H9 (cell line): Measurements from ENCODE around the gene OLIG2. TPM values are rescaled to one million over a fixed set of nuclear protein-coding genes. Genes with fewer than 3 reads are reported as not detected.

ENCODE experiments used
- DNase-seq: peaks from one replicate; pipeline ENCODE4 v3.0.0-alpha.2; 2017
- H2AFZ ChIP-seq: one replicate; pipeline ENCODE4 v1.6.1; 2013; ENCODE audit warnings: mild to moderate bottlenecking, low read length, control low read depth, moderate library complexity
- H2AK5ac ChIP-seq: 2 replicates; pipeline ENCODE4 v1.6.1; 2013; ENCODE audit warnings: low read length, control low read depth, mixed read lengths; ENCODE audit not compliant: insufficient read length
- H2BK120ac ChIP-seq: one replicate; pipeline ENCODE4 v1.6.1; 2013; ENCODE audit warnings: low read depth, mild to moderate bottlenecking, low read length, control low read depth, inconsistent platforms; ENCODE audit not compliant: poor library complexity, severe bottlenecking
- H2BK12ac ChIP-seq: 2 replicates; pipeline ENCODE4 v1.6.1; 2013; ENCODE audit warnings: low read length, control low read depth, mixed read lengths, low read depth; ENCODE audit not compliant: insufficient read length
- H2BK15ac ChIP-seq: 2 replicates; pipeline ENCODE4 v1.6.1; 2013; ENCODE audit warnings: low read depth, low read length, control low read depth
- H2BK20ac ChIP-seq: one replicate; pipeline ENCODE4 v1.6.1; 2013; ENCODE audit warnings: low read depth, mild to moderate bottlenecking, low read length, control low read depth, inconsistent platforms; ENCODE audit not compliant: poor library complexity, severe bottlenecking
- H2BK5ac ChIP-seq: 2 replicates; pipeline ENCODE4 v1.6.1; 2013; ENCODE audit warnings: low read length, control low read depth, mixed read lengths; ENCODE audit not compliant: insufficient read length
- H3K14ac ChIP-seq: 2 replicates; pipeline ENCODE4 v1.6.1; 2013; ENCODE audit warnings: low read length, control low read depth; ENCODE audit not compliant: insufficient read depth
- H3K18ac ChIP-seq: 2 replicates; pipeline ENCODE4 v1.6.1; 2013; ENCODE audit warnings: low read depth, mild to moderate bottlenecking, mixed read lengths, low read length, control low read depth; ENCODE audit not compliant: insufficient read length
- H3K23ac ChIP-seq: 2 replicates; pipeline ENCODE4 v1.6.1; 2013; ENCODE audit warnings: low read length, control low read depth, mixed read lengths, low read depth; ENCODE audit not compliant: insufficient read length
- H3K23me2 ChIP-seq: 2 replicates; pipeline ENCODE4 v1.6.1; 2013; ENCODE audit warnings: low read depth, mild to moderate bottlenecking, mixed read lengths, low read length, control low read depth; ENCODE audit not compliant: insufficient read length, poor library complexity, severe bottlenecking
- H3K27ac ChIP-seq: 2 replicates; pipeline ENCODE4 v1.5.1; 2013; ENCODE audit warnings: low read length, control low read depth, mixed read lengths, low read depth; ENCODE audit not compliant: insufficient read length
- H3K27me3 ChIP-seq: 2 replicates; pipeline ENCODE4 v1.6.1; 2013; ENCODE audit warnings: low read length, control low read depth, inconsistent platforms; ENCODE audit not compliant: insufficient read depth
- H3K4ac ChIP-seq: 2 replicates; pipeline ENCODE4 v1.6.1; 2013; ENCODE audit warnings: low read depth, mild to moderate bottlenecking, control low read depth, inconsistent platforms, low read length, moderate library complexity
- H3K4me1 ChIP-seq: 2 replicates; pipeline ENCODE4 v1.6.1; 2013; ENCODE audit warnings: low read length, control low read depth, inconsistent platforms; ENCODE audit not compliant: insufficient read depth
- H3K4me2 ChIP-seq: 2 replicates; pipeline ENCODE4 v1.6.1; 2013; ENCODE audit warnings: low read length, control low read depth, mixed read lengths; ENCODE audit not compliant: insufficient read length, insufficient read depth
- H3K56ac ChIP-seq: 2 replicates; pipeline ENCODE4 v1.6.1; 2013; ENCODE audit warnings: low read depth, mild to moderate bottlenecking, mixed read lengths, low read length, control low read depth; ENCODE audit not compliant: insufficient read length
- H3K79me1 ChIP-seq: 2 replicates; pipeline ENCODE4 v1.6.1; 2013; ENCODE audit warnings: low read depth, mild to moderate bottlenecking, moderate library complexity, low read length, control low read depth, inconsistent platforms; ENCODE audit not compliant: insufficient read depth, poor library complexity, severe bottlenecking
- H3K79me2 ChIP-seq: 2 replicates; pipeline ENCODE4 v1.6.1; 2013; ENCODE audit warnings: low read length, control low read depth, inconsistent platforms; ENCODE audit not compliant: insufficient read depth
- H3K9ac ChIP-seq: 2 replicates; pipeline ENCODE4 v1.6.1; 2013; ENCODE audit warnings: low read length, control low read depth, mixed read lengths; ENCODE audit not compliant: insufficient read length; ENCODE audit errors: extremely low read depth
- H3K9me3 ChIP-seq: one replicate; pipeline ENCODE4 v1.6.1; 2013; ENCODE audit warnings: low read depth, low read length, inconsistent platforms; ENCODE audit not compliant: control insufficient read depth
- H3T11ph ChIP-seq: one replicate; pipeline ENCODE4 v1.6.1; 2013; ENCODE audit warnings: mild to moderate bottlenecking, low read length, control low read depth, inconsistent platforms
- H4K20me1 ChIP-seq: one replicate; pipeline ENCODE4 v1.6.1; 2013; ENCODE audit not compliant: control insufficient read depth, insufficient read length, insufficient read depth
- H4K5ac ChIP-seq: 2 replicates; pipeline ENCODE4 v1.6.1; 2013; ENCODE audit warnings: low read depth, mild to moderate bottlenecking, mixed read lengths, low read length, control low read depth; ENCODE audit not compliant: insufficient read length
- H4K8ac ChIP-seq: replicated peaks from 2 replicates; pipeline ENCODE4 v1.6.1; 2013; ENCODE audit warnings: low read length, control low read depth, mixed read lengths, low read depth; ENCODE audit not compliant: insufficient read length
- H4K91ac ChIP-seq: 2 replicates; pipeline ENCODE4 v1.6.1; 2013; ENCODE audit warnings: low read depth, mild to moderate bottlenecking, moderate library complexity, mixed read lengths, low read length, control low read depth; ENCODE audit not compliant: insufficient read length
- H3K27ac Mint-ChIP-seq, 3 experiments: 2 replicates in 2 of 3; 3 replicates in 1 of 3; pipeline ENCODE4 v1.8.0; 2020 to 2021; ENCODE audit warnings: mixed read lengths in 3 of 3, mild to moderate bottlenecking in 1 of 3, moderate library complexity in 1 of 3
- H3K27me3 Mint-ChIP-seq: 2 replicates; pipeline ENCODE4 v1.8.0; 2021; ENCODE audit warnings: low read depth, mild to moderate bottlenecking, moderate library complexity, mixed read lengths
- H3K36me3 Mint-ChIP-seq, 3 experiments: 2 replicates in 2 of 3; 3 replicates in 1 of 3; pipeline ENCODE4 v1.8.0; 2020 to 2021; ENCODE audit warnings: low read depth in 3 of 3, mixed read lengths in 3 of 3; ENCODE audit not compliant: insufficient read depth in 1 of 3
- H3K4me1 Mint-ChIP-seq, 2 experiments: 2 replicates each; pipeline ENCODE4 v1.8.0; 2020; ENCODE audit warnings: mixed read lengths in 2 of 2
- H3K4me3 Mint-ChIP-seq, 2 experiments: 2 replicates in 1 of 2; 3 replicates in 1 of 2; pipeline ENCODE4 v1.8.0; 2020 to 2021; ENCODE audit warnings: mild to moderate bottlenecking in 2 of 2, mixed read lengths in 2 of 2, moderate library complexity in 1 of 2
- H3K9me3 Mint-ChIP-seq, 2 experiments: 2 replicates in 1 of 2; 3 replicates in 1 of 2; pipeline ENCODE4 v1.8.0; 2020; ENCODE audit warnings: mild to moderate bottlenecking in 2 of 2, mixed read lengths in 2 of 2, moderate library complexity in 1 of 2
- WGBS: extraction: QIAGEN DNeasy Blood & Tissue Kit; methylation state at CpG from one replicate; pipeline ENCODE4 v1.1.7; 2013; ENCODE audit warnings: missing lambda C conversion rate, low lambda C conversion rate, mixed read lengths; ENCODE audit not compliant: insufficient read length; ENCODE audit errors: extremely low coverage; 5-methylcytosine and 5-hydroxymethylcytosine counted together
- total RNA-seq: library from RNA; stranded (reverse); gene quantifications from 2 replicates; pipeline ENCODE4 v1.2.1, GENCODE V29; 2021
- TF ChIP-seq, protein P1 (sequence below): fragments of 200-600 bp; sonication (generic); conservative IDR thresholded peaks from 3 replicates; pipeline ENCODE4 v1.8.0; 2021; ENCODE audit warnings: antibody characterized with exemption, mild to moderate bottlenecking

The OLIG2 gene
- total RNA-seq, 1 experiment from 2014 or later = 1.4 TPM

DNA sequence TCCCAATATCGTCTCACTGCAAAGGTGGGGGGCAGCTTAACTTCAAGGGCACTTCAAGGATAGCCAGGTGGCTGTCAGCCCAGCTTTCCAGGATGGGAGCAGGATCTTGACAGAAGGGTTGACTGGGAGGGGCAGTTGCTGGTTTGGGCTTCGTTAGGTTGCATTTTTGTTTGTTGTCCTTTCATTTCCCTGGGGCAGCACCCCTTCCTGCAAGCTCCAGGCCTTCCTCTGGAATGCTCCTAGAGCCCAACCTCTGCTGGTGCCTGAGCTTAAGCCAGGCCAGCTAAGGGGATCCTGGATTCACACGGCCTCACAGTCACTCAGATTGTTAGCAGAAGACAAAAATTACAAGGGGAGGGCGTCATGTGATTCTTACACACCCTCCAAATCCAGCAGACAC, 4.1 kb upstream of the OLIG2 start:
- H3K27me3 ChIP-seq = peaks cover 79% of the 10 kb centered on the region
- H3K56ac ChIP-seq = no peak overlapping the region
- no peak for DNase-seq
- no peak overlapping the region for H3K14ac ChIP-seq
- no peak overlapping the region for H4K5ac ChIP-seq
- Mint-ChIP-seq H3K9me3 (peaks cover 2 to 5% of the 10 kb centered on the region in 2 experiments; a peak in 3 of 5 replicates), H3K4me3 (no peak overlapping the region), H3K36me3 (no peaks in the 10 kb centered on the region; a peak in 2 of 7 replicates), H3K27me3 (peaks cover 100% of the 10 kb centered on the region), H3K27ac (no peak overlapping the region), H3K4me1 (peaks cover 29 to 53% of the 10 kb centered on the region in 2 experiments)
- H3K4me2 ChIP-seq = no peak overlapping the region
- no peaks in the 10 kb centered on the region for H3K9me3 ChIP-seq
- no peak overlapping the region for H2BK12ac ChIP-seq
- no peaks in the 10 kb centered on the region for H3K79me2 ChIP-seq
- no peaks in the 10 kb centered on the region for H3K4me1 ChIP-seq
- H2AK5ac ChIP-seq = no peak overlapping the region
- H2BK20ac ChIP-seq = no peak overlapping the region
- no peak overlapping the region for H3K23ac ChIP-seq
- WGBS = no CpG with 5 or more reads among the region's 4 CpGs
- no peak overlapping the region for H3K4ac ChIP-seq
- H2BK120ac ChIP-seq = no peak overlapping the region
- H3K27ac ChIP-seq = no peak overlapping the region
- no peak overlapping the region for H3T11ph ChIP-seq
- no peak overlapping the region for H2BK5ac ChIP-seq
- H4K91ac ChIP-seq = no peak overlapping the region
- H3K18ac ChIP-seq = no peak overlapping the region
- no peaks in the 10 kb centered on the region for H3K79me1 ChIP-seq
- H3K23me2 ChIP-seq = peaks cover 20% of the 10 kb centered on the region
- no peak overlapping the region for H2AFZ ChIP-seq
- TF ChIP-seq, protein P1, sequence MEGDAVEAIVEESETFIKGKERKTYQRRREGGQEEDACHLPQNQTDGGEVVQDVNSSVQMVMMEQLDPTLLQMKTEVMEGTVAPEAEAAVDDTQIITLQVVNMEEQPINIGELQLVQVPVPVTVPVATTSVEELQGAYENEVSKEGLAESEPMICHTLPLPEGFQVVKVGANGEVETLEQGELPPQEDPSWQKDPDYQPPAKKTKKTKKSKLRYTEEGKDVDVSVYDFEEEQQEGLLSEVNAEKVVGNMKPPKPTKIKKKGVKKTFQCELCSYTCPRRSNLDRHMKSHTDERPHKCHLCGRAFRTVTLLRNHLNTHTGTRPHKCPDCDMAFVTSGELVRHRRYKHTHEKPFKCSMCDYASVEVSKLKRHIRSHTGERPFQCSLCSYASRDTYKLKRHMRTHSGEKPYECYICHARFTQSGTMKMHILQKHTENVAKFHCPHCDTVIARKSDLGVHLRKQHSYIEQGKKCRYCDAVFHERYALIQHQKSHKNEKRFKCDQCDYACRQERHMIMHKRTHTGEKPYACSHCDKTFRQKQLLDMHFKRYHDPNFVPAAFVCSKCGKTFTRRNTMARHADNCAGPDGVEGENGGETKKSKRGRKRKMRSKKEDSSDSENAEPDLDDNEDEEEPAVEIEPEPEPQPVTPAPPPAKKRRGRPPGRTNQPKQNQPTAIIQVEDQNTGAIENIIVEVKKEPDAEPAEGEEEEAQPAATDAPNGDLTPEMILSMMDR = no peak
- no peak overlapping the region for H3K9ac ChIP-seq
- no peaks in the 10 kb centered on the region for H4K20me1 ChIP-seq
- no peak overlapping the region for H4K8ac ChIP-seq
- no peak overlapping the region for H2BK15ac ChIP-seq
